Daoy (cell line): ENCODE results near the gene LSS. TPM values are rescaled to one million over a fixed set of nuclear protein-coding genes. Genes with fewer than 3 reads are reported as not detected.

ENCODE experiments used
- DNase-seq: peaks from one replicate; pipeline ENCODE4 v3.0.0-alpha.2; 2015; ENCODE audit warnings: low read depth
- total RNA-seq: library from RNA; depleted of rRNA; stranded (reverse); fragments of >200 nt; shearing (Covaris generic); gene quantifications from 2 replicates; pipeline ENCODE4 v1.2.3, GENCODE V29; 2014

Gene LSS
- total RNA-seq, 1 experiment from 2014 or later, result 25.3 TPM

DNA sequence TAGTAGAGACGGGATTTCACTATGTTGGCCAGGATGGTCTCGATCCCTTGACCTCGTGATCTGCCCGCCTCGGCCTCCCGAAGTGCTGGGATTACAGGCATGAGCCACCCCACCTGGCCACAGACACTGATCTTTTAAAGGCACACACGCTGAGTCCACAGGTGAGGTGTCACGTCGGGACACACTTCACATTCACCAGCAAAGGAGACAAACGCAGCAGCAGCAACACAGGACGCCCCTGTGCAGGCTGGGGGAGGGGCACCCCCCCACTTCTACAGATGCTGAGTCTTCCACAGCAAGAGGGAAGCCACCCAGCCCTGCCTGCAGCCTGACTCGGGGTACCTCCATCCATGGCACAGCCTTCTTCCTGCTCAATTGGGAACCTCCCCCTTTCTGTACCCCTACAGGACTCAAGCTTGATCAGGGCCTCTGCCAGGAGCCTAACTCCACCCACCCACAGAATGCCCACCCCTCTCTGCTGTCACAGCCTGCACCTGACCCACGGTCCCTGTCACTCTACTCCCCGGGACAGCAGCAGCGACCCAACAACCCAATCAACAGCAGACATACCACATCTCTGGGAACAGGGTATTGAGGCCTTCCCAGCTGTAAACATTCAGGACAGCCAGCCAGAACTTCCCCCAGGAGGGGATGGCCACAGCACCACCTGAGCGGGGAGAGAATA, 9.5 kb downstream of the LSS start:
- no peak for DNase-seq

DNA sequence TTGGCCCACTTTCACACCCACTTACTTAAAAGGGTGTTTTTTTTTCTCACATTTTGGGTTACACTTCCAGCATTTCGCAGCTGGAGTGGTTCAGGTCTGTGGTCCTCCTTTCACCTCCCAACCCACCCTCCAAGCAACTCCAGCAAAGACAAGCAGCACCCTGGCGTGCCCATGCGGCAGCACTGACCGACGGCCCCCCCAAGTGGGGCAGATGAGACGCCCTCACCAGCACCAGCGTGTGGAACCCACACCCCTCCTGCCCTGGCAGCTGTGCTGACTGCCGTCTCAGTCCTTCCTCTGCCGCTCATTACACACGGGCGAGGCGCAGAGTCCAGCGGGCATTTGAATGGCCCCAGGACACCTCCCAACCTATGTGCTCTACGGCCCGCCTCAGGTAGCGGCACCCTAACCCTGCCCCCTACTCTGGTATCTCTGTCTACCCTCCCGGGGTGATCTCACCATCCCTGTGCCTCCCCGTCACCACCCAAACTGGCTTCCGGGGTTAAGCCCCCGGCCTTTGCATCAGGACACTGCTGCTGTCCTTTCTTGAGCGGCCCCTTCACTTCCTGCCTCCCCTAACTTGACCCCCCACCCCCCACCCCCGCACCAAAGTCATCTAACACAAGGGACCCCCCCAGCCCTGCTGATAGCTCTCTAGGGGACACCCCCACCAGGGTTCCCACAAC, 10.9 kb downstream of the LSS start:
- no peak for DNase-seq

DNA sequence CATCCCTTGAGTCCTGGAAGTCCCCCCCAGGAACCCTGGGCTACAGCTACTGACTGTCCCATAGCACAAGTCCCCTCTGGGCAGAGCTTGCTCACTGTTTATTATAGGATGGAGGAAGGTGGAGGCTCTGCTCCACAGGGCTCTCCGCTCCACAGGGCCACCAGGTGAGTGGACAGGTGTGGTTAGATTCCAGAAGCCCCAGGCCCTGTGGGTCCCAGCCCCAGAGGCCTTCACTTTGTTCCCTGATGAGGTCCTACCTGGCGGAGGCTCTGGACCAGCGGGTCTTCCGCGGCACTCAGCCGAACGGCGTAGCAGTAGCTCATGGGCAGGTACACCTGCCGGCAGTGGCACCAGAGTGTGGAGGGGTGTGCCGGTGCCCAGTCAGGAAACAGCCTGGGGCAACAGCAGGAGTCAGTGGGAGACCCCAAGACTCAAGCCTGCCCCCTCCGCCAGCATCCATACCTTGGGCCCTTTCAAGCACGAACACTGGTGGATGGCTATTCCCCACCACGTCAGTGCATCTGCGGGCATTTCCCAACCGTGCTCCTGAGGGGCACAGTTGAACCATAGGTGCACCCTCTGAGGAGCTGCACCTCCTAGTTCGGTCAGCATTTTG, 12.3 kb downstream of the LSS start:
- DNase-seq, result no peak

DNA sequence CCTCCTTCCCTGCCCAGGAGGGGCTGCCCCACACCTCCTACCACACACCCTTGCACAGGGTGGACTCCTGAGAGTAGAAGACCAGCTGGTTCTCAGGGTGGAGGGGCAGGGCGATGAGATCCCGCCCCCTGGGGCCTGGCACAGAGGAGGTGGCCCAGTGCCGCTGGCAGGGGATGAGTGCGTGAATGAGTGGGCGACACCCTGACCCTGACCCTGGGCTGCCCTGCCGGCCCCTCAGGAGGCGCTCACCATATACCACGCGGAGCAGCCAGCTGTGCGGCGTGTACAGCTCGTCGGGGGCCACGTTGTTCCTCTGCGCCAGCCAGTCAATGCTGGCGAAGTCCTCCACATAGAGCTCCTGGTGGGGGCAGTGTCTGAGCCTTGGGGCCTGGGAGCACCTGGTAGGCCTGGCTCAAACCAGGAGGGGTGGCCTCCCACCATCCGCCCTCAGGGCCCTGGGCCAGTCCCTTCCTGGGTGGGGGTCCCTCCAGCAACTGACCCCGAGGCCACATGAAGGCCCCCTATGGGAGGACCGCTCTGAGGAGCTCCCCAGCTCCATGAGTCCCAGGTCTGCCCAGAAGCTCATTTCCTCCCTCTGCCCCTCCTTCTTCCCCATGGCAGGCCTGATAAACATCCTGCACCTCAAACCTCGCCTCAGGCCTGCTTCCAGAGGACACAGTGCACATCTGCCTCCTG, 13.0 kb downstream of the LSS start:
- DNase-seq, result no peak

DNA sequence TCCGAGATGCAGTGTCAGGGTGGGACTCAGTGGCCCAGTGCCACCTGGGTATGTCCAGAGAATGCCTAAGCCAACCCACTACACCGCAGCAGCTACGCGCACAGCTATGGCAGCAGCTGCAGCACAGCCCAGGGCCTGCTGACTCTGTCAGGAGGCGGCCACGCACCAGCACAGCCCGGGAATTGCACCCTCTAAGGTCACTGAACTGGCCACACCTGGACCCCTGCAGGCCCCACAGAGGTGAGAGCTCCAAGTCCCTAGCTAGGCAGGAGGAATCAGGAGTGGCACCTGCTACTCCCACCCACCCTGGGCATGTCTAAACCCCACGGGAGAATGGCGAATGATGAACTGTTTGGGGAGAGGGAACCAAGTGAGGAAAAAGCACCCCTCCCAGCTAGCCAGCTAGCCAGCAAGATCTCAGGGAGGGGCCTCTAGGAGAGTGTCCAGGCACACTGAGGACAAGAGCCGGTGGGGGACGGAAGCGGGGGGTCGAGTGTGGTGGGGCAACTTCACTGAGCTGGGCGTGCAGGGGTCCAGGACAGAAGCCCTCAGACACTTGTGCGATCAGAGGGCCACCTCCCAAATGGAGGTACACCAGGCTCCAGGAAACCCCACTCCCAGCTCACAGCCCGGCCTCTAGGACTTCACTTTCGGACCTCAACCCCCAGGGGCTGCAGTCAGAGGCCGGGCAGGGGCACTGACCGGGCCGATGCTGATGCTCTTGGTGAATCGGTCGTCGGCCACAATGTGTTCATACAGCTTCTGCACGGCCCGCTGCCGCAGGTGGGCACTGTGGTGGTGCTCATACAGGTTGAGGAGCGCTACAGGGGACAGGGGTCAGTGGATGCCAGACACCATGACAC, 13.9 kb downstream of the LSS start:
- no peak for DNase-seq

DNA sequence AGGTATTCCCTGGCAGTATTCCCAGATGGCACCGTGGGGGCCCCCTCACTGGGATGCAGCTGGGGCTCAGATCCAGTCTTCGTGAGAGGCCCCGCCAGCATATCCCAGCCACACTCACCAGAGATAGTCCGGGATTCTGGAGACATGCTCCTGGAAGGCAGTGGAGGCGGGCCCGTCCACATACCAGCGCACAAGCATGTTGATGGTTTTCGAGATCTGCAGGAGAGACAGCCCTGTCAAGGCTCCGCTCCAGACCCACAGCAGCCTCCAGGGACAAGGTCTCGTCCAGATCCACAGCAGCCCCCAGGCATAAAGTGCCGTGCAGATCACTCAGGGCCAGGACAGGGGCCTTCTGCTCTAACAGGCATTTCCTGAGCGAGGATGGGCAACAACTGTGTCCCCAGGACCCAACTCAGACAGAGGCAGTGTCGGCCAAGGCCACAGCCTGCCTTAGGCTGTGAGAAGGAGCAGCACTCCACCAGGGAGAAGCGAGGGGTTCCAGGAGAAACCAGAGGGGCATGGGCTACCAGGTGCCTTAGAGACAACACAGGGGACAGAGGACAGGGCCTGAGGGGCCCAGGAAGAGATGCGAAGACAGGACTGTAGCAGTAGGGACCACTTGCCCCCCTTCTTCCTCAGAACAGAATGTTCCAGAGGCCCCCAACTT, 14.8 kb downstream of the LSS start:
- no peak for DNase-seq

DNA sequence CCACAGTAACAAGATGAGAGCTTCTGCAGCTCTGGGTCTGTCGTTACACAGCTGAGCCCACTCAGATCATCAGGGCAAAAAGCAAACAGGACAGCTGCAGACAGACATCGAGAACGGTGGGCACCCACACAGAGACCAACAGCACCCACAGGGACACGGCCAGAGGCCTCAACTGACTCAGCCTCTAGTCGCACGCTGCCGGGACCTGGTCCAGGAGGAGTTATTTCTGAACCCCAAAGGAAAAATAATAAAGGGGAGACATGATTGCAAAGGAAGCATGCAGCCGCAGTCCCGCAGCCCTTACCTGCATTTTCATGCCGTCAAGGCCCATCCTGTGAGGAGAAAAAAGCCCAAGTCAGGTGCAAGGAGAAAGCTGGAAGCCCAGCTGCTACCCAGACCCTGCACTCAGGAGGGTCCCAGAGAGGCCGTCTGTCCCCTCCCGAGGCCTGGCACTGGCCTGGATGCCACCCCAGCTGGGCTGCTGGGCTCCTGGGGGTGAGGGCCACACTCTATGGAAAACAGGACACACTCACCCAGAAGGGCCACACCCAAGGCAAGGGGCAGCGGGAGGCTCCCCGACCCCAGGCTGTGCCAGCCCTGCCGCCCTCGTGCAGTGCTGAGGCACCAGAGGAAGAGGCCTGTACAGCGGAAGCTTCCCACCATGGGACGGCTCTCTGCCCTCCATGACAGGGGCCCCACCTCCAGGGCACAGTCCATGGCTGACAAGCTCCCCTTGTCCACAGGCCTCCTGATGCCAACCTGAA, 15.7 kb downstream of the LSS start:
- no peak for DNase-seq

DNA sequence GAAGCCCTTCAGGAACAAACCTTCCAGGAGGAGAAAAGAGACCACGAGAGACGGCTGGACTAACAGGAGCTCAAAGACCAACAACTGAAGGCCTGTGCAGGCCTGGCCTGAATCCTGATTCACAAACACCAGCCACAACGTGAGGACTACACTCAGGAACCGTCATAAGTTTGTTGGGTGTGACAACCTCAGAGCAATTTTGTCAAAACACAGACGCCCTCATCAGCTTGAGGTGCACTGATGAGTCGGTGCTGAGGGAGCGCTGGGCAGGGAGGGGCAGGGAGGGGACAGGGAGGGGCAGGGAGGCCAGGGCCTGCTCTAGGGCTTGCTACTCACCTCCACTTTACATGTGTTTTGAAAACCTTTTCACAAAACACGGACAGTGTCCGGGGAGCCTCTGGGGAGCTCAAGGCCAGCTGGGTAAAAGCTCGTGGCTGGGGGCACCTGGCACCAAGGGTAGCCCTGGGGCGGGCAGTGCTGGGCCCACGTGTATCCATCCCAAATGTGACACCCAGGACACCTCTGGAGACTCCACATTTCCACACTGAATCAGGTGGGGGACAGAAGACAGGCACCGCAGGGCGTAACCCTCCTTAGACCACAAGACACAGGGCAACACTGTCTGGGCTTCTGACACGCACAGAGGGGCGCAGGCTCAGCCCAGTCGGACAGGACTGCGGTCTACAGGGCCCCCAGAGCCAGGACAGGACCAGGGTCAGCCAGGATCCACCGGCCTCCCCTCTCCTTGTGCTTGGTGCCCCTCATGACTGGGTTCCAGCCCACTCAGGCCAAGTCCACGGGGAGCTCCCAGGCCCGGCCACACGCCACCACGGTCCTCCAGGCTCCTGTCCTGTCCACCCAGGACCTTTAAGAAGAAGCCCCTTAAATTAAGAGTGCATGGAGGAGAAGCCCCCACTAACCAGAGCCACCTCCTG, 16.5 kb downstream of the LSS start:
- DNase-seq, result no peak

DNA sequence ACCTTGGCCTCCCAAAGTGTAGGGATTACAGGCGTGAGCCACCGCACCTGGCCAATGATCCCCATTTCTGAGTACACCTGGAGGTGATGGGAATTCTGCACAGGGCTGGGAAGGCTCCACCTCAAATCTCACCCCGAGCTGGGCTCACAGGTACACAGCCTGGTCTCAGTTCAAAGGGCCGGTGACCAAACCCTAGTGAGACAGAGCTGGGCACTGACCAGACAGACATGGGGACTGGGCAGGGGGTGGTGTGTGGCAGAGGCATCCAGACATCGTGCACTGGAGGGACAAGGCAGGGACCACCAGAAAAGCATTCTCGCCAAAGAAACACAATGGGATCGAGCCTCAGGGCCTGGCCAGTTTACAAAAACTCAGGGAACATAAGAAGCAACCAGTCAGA, 17.2 kb downstream of the LSS start:
- DNase-seq, result no peak

DNA sequence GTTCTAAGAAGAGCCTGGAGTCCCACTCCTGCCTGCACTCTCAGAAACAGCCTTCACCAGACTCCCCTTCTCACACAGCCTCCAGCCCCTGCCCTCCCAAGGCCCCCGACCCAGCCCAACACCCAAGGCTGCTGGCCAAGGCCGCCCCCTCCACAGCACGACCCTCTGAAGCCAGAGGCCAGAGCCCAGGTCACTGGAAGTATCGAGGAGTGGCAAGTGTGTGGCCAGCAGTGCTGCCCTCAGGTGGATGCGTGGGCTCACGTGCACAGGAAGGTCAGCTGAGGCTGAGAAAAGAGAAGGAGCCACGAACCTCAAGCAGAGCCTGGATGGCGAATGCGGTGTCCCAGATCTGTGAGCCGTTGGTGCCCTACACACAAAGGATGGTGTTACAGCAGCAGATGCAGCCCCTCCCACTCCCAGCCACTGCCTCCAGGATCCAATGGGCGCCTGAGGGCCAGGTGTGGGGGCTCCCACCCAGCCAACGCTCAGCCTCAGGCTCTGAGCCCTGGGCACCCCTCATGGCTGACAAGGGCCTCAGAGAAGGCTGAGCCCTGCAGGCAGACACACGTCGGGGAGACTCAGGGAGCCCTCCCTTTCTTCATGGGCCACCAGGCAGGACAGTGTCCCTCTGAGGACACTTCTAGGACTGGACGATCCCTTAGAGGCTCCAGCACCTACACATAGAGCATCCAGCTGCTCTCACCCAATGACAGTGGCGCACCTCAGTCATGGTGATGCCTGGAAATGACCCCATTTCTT, 18.0 kb downstream of the LSS start:
- DNase-seq, result no peak

DNA sequence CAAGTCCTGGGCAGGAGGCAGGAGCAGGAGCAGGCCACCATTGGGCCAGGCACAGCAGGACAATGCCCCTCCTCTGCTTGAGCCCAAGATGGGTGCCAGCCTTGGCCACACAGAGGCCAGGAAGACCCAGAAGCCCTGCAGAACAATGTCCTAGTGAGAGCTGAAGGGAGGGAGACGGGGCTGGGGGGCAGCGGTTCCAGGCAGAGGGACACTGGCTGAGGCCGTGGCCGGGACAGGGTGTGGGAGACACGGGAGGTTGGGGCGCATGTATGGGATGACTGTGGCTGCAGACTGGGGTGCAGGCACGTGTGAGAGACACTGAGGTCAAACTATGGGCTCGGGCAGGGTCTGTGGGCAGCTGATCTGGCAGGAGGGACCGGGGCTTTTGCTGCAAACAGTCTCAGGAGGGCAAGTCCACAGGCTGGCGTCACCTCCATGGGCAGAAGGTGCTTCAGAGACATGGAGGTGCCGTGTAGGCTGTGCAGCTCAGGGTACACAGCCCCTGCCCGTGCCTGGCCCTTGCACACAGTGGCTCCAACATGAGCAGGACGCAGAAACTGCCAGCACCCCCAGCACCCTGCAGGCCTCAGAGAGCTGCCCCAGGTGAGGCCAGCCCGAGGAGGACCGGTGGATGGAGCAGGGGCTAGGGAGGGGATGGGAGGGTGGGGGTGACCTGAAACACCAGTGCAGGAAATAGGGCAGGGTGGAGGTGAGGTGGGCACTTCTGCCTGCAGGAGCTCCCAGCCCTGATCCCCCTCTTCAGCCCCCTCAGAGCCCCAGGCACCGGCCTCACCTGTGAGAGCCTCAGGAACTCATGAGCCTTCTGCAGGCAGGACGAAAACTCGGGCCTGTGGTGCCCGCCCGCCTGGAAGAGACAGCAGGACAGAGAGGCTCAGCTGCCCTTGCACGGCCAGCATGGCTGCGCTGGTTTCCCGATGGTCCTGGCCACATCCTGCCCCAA, 19.5 kb downstream of the LSS start:
- DNase-seq, result no peak

DNA sequence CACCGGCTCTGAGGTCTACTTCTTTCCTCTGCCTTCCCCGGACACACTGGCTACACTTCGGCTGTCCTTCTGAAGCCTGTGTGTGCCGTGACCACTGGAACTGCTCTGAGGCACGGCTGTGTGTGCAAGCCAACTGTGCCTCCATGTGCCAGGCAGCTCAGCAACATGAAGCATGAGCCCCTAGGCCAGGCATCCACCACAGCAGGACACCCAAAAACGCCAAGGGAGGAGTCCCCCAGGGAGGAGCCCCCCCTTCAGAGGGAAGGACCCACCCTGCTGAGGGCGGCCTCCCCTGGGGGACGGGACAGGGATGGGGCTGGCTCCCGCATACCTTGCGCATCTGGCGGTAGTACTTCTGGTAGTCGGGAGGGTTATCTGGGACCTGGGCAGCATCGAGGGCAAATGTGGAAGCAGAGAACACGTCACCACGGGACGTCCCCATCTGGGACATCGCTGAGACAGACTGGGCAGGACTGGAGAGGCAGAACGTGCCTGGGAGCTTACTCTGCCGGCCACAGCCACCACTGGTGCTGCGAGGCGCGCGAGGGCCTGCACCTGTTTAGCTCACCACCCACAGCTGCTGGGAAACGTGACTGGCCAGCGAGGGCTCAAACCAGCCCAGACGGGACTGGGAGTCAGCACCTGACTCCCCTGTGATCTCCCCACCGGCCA, 20.5 kb downstream of the LSS start:
- DNase-seq, result no peak

DNA sequence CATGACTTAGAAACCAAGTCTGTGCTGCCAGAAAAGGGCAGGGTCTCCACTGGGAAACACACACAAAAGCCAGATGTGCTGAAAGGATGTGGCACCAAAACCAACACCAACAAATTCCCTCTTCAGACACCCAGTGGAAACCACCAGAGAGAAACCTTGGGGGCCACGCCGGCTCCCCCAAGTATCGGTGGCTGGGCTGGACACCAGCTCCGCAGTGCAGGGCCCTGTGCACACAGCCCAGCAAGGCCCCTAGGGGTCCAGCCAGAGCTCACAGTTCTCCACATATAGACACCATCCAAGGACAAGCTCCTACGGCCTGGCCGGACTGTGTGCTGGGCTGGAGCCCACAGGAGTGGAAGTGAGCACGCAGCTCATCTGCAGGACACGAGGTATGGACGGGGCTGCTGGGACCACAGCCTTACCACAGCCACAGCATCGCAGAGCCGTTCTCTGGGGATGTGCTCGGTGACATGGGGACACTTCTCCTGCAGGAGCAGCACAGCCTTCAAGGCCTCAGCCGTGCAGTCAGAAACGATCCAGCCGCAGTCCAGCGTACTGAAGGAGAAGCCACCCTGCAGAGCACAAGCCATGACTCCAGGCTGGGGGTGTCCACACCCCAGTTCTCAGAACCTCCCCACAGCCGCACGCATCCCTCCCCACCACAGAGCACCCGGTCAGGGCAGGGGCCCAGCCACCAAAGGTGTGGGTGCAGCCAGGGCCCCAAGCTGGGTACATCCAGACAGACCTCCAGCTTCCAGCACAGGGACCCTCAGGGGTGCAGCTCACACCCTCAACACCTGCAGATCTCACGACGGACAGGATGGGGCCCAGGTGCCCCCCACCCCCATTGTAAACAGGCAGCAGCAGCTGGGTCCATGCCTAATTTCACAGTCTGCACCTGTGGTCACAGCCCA, 21.3 kb downstream of the LSS start:
- DNase-seq, result no peak

DNA sequence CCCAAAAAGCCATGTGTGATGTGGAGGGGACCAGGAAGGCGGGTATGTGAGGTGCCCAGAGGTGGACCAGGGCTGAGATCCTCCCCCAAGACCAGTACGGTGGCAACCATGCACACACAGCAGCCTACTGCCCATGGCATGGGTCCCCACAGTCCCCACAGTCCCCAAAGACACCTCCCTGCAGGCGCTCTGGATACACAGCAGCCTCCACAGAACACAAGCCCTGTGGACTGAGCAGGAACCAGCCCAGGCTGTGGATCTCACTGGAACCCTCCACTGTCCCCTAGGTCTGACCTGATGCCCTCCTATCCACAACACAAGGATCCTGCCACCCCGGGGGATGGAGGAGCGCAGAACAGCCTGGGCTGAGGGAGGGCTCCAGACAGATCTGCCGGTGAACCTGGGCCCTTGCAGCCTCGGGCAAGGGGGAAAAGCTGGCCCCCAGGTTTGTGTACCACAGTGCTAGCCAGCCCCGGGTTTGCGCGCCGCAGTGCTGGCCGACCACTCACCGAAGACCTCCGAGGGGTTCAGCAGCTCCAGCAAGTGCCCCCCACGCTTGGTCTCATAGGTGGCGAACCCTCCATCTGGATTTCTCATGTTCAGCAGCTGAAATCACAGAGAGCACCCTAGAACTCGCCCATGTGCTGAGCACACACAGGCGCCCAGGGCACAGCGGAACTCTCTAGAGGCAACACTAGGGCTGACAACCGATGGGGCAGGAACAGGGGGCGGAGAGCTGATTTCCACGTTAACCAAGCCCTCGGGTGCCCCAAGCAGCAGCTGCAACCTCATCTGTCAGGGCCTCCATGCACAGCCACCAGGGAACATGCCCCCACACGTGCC, 22.2 kb downstream of the LSS start:
- no peak for DNase-seq

DNA sequence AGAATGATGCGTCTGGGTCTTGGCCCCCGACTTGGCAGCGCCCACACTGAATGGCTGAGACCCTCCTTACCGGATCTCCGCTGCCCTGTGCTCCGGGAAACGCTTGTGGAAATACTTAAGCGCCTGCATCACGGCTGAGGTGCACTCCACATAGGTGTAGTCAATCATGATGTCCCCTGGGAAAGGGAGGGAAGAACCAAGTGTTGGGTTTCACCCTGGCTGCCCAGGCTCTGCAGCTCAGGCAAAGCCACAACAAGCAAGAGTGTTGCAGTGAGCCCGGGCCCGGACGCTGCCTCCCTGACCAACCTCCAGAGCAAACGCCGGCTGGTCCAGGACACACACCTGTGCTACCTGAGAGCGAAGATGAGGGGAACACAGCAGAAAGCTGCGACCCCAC, 22.8 kb downstream of the LSS start:
- DNase-seq, result no peak
